Epithelial cell of prostate (primary cell): ENCODE data around the gene POLR2E.
"Not testable (repeated sequence)": the region's sequence is repeated elsewhere in the genome, so short reads cannot be mapped to it uniquely, and the experiment has no call there.

Source experiments
- DNase-seq: peaks from one replicate; pipeline ENCODE4 v3.0.0-alpha.2; 2011; ENCODE audit warnings: low read depth, low spot score
- H3K27ac ChIP-seq: fragments of 450-650 bp; 2 replicates; pipeline ENCODE4 v1.5.1; 2017; ENCODE audit warnings: mild to moderate bottlenecking

POLR2E gene

DNA sequence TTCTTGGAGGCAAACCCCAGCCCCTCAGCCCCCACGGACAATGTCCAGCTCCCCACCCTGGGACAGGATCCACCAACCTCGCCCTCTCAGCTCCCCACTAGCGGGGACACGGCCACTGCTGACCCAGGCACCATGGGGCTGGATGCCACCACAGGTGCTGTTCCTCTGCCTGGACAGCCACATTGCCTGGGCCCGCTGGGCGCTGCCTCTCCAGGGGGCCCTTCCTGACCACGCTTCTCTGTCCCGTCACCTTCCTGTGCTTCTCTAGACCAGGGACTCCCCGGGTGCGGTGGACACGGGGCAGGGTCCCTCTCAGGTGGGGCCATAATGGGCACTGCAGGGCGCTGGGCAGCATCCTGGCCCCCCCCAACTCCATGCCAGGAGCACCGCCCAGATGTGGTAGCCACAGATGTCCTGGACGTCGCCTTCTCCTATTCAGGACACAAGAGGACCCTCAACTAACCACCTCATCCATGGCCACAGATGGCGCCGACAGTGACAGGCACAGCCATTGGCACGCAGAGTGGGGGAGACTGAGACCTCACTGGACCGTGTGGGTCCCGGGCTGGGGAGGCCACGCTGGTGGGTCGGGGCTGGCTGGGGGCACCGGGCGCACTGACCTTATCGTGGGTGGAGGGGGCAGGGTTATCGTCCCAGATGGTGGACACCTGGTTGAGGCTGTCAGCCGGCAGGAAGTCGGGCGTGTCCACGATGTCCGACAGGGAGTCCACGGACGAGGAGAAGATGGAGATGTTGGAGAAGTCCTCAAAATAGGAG, 32.0 kb upstream of the POLR2E start:
- H3K27ac ChIP-seq, result no peak overlapping the region
- no peak for DNase-seq

DNA sequence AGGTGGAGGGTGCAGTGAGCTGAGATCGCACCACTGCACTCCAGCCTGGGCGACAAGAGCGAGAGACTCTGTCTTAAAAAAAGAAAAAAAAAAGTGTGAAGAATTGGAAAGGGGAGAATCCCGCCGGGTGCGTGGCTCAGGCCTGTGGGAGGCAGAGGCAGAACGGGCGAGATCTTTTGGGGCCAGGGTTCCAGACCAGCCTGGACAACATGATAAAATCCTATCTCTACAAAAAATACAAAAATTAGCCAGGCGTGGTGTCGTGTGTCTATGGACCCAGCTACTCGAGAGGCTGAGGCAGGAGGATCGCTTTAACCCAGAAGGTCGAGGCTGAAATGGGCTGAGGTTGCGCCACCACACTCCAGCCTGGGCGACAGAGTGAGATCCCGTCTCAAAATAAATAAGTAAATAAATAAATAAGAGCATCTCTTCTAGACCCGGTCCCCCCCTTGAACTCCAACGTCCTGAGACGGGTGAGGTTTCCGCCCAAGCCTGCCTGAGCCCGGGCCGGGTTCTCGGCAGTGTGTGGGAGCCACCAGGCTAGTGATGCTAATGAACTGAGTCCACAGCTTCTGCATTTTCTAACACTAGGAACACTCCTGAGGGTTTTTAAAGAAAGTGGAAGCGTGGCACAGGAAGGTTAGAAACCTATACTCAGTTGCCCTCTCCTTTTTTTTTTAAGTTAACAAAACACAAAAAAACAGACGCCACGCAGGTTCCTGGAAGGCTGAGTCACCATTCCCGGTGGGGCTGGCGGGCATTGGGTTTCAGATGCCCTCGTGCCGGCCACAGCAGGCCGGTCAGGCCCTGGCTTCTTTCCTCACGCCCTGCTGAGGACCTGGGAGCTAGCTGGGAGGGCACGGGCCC, 30.7 kb upstream of the POLR2E start:
- DNase-seq, result no peak
- no peak overlapping the region for H3K27ac ChIP-seq

DNA sequence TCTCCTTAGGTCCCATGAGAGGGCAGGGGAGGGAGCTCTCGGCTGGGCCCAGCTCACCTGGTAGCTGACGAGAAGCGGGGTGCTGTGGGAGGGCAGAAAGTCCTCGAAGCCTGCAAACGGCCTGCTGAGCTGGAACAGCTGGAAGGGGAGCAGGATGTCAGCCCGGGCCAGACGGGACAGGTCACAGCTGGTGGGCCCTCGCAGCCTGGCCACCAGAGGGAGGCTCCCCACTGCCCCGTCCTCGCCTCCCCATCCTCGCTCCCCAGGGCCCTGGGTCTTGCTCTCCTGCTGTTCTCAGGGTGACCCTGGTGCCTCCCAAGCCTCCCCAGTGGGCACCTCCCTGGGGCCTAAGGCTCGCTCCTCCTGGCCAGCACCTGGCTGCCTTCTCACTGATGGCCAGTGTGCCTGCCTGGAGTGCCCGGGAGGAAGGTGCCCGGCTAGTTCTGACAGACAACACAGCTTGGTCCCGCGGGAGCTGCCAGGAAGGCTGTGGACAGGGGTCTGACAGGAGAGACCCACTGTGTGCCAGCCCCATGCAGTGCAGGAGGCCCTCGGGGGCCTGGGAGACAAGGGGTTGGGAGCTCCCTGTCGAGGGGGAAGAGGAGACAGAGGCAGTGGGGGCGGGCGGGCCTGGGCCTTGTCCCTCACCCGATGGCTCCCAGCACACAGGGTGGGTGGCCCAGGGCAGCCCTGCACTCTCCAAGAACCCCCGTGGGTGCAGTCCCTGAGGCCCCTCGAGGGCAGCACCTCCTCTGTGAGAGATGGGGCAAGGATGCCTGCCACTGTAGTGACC, 28.9 kb upstream of the POLR2E start:
- no peak for DNase-seq
- no peak overlapping the region for H3K27ac ChIP-seq

DNA sequence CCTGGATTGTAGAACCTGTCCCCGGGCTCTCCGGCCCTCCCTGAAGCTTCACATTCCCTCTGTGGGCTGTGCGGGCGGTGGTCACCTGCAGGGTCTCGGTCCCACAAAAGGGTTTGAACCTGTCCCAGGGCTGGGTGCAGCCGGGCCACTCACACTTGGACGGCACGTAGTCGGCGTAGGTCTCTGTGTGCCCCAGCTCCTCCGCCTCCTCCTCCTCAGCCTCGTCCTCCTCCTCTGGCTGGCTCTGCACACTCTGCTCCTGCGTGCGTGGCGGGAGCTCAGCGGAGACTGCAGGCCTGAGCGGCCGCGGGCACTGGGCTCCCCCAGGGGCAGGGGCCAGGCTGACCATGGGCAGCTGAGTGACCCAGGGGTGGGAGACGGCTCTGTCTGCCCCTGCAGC, 28.2 kb upstream of the POLR2E start:
- no peak for DNase-seq
- H3K27ac ChIP-seq, result no peak overlapping the region

DNA sequence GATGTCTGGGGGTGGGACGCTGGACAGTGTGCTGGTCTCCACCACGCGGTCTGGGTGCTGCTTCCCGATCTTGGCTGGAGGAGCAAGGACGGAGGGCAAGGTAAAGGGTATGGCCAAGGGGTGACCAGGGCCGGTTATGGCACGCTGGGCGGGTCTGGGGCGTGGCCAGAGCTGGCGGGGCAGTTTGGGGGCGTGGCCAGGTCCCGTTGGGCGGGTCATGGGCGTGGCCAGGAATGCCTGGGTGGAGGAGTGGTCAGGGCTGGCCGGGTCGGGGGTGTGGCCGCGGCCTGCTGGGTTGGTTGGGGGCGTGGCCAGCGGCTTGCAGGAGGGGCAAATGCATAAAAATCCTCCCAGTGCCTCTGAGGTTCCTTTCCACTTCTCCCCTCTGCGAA, 27.8 kb upstream of the POLR2E start:
- DNase-seq, result no peak

DNA sequence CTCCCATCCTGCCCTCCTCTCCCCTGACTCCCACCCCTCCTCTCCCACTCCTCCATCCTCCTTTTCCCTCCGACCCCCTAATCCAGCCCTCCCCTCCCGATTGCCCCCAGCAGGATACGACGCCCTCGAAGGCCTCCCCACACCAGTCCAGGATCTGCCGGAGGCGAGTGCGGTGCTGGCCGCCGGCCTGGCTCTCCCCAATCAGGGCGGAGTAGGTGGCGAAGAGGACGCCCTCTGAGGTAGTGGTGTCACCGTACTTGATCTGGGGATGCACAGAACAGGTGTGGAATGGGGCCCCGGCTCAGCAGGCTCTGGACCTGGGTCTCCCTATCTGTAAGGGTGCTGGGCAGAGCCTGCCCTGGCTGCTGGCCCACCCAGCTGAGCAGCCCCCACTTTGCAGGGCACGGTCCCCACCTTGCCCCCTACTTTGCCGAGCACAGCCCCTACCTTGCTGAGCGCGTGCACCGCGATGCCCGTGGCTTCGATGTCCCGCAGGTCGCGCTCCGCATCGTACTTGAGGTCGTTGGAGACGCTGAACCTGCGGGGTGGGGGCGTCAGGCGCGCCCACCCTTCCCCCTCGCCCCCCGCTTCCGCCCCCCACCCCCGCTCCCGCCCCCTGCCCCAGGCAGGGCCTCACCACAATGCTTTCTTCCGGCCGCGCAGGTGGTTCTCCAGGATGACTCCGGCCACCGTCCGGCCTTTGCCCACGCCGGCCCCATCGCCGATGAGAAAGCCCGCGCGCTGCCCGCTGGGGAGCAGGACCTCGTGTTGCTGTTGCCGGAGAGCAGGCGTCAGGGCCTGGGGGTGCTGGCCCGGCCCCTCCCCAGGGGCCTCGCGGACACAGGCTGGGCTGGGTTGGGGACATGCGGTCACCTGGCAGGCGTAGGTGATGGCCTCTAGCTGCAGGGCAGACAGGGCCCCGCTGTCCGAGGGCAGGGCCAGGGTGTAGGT, 27.1 kb upstream of the POLR2E start:
- no peak for DNase-seq
- H3K27ac ChIP-seq, result no peak overlapping the region

More for the DNA sequence above, 27.8 kb upstream of the POLR2E start:
- H3K27ac ChIP-seq, result no peak overlapping the region

DNA sequence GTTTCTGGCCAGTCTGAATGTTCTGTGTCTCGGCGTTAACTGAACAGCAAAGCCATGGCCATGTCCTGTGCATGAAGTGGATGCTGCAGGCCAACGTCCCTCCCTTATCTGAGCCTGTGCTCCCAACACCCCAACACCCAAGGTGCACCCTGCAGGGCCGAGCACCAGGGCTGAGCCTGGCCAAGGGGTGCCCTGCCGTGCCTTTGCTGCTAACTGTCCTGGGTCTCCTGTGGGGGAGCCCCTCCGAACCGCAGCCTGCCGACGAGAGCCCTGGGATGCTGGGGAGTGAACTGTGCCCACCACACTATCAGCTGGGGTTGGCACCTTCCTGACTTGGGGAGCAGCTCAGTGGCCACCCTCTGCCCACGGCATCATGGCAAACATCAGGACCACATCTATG, 26.2 kb upstream of the POLR2E start:
- H3K27ac ChIP-seq, result no peak overlapping the region
- DNase-seq, result no peak

DNA sequence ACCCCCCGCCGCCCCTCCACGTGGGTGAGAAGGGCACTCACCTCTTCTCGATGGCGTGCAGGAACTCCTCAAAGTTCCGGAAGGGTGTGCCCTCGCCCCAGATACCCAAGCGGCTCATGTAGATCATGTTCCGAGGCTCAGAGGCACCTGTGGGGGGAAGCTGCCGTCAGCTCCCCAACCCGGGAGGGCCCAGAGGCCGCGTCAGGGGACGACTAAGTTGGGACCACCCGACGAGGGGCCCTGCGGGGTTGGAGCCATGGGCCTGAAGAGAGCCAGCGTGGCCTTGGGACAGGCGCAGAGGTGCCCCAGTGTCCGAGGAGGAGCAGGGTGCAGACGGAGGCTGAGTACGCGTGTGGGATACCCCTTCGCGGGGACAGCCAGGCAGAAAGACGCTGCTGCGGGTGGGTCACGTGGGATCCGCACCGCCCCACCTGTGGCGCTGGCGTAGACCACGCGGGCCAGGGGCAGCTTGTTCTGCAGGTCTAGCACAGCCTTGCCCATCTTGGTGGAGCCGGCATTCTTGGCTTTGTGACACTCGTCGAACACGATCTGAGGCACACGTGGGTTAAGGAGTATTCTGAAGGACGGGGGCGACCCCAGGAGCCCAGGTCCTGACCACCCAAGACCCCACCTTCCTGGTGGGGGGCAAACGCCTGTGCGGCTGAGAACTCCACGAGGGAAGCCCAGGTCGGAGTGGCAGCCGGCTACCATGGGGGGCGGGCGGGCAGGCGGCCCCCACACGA, 24.5 kb upstream of the POLR2E start:
- H3K27ac ChIP-seq, result no peak overlapping the region
- DNase-seq, result no peak

DNA sequence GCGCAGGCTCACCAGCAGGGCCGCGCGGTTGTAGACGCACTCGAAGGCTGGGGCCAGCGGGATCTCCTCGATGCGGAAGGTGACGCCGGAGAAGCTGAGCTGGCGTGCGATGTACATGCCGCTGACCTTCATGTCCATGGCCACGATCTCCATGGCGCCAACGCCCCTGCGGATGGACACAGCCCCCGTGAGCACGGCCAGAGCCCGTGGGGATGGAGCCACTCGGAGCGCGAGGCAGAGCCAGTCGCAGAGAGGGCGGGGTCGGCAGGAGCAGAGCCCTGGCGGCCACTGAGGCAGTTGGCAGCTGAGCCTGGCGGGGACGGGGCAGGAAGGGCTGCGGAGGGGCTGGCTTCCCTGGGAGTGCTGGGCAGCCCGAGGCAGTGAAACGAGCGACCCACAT, 23.8 kb upstream of the POLR2E start:
- H3K27ac ChIP-seq, result no peak overlapping the region
- DNase-seq, result no peak

DNA sequence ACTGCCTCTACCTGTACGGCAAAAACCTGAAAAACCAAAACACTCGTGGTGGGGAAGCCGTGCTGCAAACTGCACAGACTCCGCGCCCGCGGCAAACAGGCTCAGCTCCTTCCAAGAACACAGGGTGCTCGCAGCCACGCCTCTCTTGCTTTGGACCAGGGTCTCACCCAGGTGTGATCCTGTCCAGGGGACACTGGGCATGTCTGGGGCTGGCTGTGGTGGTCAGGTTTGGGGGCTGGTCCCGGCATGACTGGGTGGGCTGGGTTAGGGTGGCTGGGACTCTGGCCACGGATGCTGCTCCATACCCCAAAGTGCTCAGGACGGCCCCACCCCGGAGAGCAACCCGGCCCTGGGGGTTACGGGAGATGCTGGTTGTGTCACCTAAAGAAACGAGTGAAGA, 22.5 kb upstream of the POLR2E start:
- DNase-seq, result no peak
- H3K27ac ChIP-seq, result no peak overlapping the region

DNA sequence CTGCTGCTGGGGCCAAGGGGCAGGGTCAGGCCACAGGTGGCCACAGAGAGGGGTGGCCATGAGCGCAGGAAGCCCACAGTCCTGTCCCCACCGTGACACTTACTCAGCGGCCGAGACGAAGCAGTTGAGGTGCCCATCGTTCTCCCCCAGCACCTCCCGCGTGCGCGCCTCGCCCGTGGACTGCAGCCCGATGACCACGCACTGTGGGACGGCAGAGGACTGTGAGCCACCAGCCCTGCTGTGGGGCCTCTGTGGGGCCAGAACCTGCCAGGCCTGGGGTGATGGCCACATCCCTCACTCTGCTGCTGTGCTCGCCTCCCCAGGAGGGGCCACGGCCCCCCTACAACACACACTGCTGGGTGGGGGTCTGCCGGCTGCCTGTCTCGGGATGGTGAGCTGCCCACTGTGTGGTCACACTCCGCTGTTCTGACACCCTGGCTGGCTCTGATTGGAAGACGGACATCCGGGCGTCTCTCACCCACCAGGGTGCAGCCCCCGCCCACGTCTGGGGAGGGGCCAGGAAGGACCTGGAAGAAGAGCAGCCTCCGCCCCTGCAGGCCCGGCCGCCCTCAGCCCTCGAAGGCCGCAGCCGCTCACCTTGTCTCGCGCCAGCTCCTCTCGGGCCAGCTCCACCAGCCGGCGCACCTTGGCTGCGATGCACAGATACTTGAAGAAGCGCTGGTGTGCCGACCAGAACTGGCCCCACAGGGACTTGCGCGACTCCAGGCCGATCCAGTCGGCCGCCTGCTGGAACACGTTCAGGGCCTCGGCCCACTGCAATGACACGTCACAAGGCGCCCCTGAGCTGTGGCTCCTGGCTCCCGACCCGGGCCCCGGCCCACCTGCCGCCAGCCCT, 21.8 kb upstream of the POLR2E start:
- DNase-seq, result no peak
- no peak overlapping the region for H3K27ac ChIP-seq

DNA sequence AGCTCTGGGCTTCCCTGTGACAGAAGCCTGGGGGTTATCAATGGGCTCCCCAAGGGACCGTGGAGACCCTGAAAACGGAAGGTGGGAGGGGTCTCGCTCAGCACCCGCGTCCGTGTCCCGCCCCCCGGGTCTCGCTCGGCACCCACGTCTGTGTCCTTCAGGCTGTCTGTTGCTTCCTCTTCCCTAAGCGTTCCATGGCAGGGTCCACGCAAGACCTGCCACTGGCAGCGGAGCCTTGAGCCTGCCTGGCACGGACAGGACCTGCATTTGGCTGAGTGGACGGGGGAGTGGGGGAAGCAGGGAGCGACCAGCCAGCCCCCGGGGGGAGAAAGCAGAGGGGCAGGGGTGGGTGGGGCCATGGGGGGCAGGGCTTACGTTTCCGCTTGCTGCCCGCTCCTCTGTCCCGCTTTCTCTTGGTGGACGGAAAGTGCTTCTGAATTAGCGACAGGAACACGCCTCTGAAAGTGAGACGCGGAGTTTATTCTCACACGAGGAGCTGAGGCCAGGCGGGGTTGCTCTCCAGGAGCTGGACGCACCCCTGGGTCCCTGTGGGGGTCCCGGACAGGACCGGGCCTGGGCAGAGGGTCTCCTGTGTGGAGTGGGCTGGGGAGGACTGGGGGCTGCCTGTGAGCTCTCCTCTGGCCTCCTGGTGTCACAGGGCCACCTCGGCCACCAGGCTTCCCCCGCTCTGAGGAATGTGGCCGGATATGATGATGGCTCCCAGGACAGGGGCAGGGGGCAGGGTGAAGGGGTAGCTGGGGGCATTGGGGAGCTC, 20.7 kb upstream of the POLR2E start:
- DNase-seq, result no peak

DNA sequence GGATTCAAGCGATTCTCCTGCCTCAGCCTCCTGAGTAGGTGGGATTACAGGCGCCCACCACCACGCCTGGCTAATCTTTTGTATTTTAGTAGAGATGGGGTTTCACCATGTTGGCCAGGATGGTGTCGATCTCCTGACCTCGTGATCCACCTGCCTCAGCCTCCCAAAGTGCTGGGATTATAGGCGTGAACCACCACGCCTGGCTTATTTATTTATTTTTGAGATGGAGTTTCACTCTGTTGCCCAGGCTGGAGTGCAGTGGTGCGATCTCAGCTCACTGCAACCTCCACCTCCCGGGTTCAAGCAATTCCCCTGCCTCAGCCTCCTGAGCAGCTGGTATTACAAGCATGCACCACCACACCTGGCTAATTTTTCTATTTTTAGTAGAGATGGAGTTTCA, 19.6 kb upstream of the POLR2E start:
- not testable (repeated sequence) for DNase-seq

More for the DNA sequence above, 20.7 kb upstream of the POLR2E start:
- no peak overlapping the region for H3K27ac ChIP-seq

DNA sequence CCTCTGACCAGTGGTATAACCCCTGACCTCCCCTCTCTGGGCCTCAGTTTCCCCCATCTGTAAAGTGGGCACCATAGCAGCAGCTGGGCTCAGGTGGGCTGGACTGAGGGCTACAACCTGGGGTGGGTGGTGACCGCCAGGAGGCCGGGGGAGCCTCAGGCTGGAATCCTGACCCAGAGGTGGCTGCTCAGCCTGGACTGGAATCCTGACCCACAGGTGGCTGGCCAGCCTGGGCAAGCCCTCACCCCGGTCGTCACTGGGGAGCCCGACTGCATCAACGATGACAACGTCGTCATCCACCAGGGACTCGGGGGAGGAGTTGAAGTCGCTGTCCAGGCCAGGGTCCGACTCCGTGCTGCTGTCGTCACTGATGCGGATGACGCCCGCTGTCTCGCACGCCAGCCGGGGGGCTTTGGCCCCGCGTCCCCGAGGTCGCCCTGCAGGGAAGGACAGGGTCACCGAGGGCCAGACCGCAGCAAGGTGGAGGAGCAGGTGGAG, 18.9 kb upstream of the POLR2E start:
- DNase-seq, result no peak
- no peak overlapping the region for H3K27ac ChIP-seq

More for the DNA sequence above, 19.6 kb upstream of the POLR2E start:
- not testable (repeated sequence) for H3K27ac ChIP-seq

DNA sequence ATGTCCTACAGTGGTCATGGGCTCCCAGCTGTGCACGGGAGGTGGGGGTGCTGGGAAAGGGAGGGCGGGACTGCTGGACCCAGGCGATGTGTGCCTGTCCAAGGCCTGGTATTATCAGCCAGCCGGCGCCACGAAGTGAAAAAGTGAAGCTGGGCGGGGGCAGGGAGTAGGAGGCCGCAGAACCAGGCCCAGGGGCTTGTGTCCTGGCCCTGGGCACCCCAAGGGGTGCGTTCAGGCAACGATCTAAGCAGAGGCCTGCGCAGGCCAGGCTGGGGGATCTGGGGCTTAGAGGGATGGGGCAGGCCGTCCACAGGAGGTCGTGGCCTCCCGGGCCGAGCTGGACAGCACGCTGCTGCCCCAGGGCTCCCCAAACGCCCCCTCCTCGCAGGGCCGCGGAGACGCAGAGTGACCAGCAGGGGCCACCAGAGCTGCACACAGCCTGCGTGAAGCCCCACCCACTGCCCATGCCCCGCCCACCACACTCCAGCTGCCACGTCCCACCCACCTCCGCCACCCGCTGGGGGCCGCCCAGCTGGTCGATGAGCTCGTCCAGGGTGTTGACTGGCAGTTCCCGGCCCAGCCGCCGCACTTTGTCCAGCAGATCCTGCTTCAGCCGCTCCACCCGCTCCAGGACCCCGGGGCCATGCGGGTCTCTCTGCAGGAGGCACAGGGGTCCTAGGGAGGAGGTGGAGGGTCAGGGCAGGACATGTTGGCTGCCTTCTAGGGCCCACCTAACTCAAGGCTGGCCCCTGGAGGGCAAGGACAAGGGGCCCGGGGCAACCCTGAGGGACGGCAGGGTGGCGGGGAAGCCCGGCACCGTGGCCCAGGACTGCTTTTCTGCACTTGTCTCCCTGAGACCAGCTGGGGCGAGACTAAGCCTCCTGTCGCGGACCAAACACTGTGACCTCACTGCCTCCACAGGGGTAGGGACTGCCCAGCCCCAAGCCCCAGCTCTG, 18.1 kb upstream of the POLR2E start:
- no peak overlapping the region for H3K27ac ChIP-seq
- DNase-seq, result no peak
